ENCODE data around the gene SMC4.

DNA sequence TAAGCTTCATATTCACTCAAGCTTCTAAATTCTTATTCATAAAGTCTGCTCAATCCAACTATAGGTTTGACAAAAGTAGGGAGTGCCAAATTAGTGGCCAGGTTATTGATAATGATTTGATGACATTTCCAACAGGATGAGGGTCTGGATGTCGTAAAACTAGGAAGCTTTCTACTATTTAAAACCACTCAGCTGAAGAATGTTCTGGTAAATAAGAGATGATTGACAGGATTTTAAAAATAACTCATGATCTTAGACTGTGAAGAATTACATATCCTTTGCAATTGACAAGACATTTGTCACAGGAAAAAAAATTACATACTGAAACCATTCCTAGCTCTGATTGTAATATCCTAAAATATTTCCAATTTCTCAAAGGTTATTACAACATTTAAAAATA, 65.5 kb downstream of the SMC4 start:
- no peak for TF ChIP-seq POLR2A (IDR thresholded peaks at IDR 0.05; ENCODE audit: low read length)
- TF ChIP-seq, protein P1, sequence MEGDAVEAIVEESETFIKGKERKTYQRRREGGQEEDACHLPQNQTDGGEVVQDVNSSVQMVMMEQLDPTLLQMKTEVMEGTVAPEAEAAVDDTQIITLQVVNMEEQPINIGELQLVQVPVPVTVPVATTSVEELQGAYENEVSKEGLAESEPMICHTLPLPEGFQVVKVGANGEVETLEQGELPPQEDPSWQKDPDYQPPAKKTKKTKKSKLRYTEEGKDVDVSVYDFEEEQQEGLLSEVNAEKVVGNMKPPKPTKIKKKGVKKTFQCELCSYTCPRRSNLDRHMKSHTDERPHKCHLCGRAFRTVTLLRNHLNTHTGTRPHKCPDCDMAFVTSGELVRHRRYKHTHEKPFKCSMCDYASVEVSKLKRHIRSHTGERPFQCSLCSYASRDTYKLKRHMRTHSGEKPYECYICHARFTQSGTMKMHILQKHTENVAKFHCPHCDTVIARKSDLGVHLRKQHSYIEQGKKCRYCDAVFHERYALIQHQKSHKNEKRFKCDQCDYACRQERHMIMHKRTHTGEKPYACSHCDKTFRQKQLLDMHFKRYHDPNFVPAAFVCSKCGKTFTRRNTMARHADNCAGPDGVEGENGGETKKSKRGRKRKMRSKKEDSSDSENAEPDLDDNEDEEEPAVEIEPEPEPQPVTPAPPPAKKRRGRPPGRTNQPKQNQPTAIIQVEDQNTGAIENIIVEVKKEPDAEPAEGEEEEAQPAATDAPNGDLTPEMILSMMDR (IDR thresholded peaks at IDR 0.05): no peak
- TF ChIP-seq, protein P2, sequence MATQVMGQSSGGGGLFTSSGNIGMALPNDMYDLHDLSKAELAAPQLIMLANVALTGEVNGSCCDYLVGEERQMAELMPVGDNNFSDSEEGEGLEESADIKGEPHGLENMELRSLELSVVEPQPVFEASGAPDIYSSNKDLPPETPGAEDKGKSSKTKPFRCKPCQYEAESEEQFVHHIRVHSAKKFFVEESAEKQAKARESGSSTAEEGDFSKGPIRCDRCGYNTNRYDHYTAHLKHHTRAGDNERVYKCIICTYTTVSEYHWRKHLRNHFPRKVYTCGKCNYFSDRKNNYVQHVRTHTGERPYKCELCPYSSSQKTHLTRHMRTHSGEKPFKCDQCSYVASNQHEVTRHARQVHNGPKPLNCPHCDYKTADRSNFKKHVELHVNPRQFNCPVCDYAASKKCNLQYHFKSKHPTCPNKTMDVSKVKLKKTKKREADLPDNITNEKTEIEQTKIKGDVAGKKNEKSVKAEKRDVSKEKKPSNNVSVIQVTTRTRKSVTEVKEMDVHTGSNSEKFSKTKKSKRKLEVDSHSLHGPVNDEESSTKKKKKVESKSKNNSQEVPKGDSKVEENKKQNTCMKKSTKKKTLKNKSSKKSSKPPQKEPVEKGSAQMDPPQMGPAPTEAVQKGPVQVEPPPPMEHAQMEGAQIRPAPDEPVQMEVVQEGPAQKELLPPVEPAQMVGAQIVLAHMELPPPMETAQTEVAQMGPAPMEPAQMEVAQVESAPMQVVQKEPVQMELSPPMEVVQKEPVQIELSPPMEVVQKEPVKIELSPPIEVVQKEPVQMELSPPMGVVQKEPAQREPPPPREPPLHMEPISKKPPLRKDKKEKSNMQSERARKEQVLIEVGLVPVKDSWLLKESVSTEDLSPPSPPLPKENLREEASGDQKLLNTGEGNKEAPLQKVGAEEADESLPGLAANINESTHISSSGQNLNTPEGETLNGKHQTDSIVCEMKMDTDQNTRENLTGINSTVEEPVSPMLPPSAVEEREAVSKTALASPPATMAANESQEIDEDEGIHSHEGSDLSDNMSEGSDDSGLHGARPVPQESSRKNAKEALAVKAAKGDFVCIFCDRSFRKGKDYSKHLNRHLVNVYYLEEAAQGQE (IDR thresholded peaks at IDR 0.05): no peak
